ENCODE data around the gene NCKAP5L. TPM values are rescaled to one million over a fixed set of nuclear protein-coding genes. Genes with fewer than 3 reads are reported as not detected.
"Not testable (repeated sequence)": the region's sequence is repeated elsewhere in the genome, so short reads cannot be mapped to it uniquely, and the experiment has no call there.

The NCKAP5L gene
- polyA plus RNA-seq, 1 donor (not counting 4 experiments of a cell fraction or from before 2014, with no cell fraction given): 3.9 TPM

- no peak overlapping the region for H3K9ac ChIP-seq (ENCODE audit: control insufficient read depth, extremely low read depth, insufficient read depth, low read length)
- DNase-seq (ENCODE audit: low read depth, low spot score): no peak
- H3K4me2 ChIP-seq (ENCODE audit: control insufficient read depth, extremely low read depth, insufficient read depth, low read depth, low read length): no peak overlapping the region
- no peaks in the 10 kb centered on the region for H4K20me1 ChIP-seq (ENCODE audit: control insufficient read depth, extremely low read depth, insufficient read depth, low read length)
- no peak overlapping the region for H3K4me3 ChIP-seq (ENCODE audit: control insufficient read depth in 2 of 3, extremely low read depth in 1 of 3, insufficient read depth in 2 of 3, low read depth in 1 of 3, low read length in 3 of 3)
- peaks cover 10% of the 10 kb centered on the region for H3K4me1 ChIP-seq (ENCODE audit: control insufficient read depth, extremely low read depth, insufficient read depth, low read length)
- H3K27ac ChIP-seq (ENCODE audit: control insufficient read depth, insufficient read depth, low read length): no peak overlapping the region
- TF ChIP-seq EZH2 (IDR thresholded peaks at IDR 0.05; ENCODE audit: low read length): no peak
- TF ChIP-seq, protein P1, sequence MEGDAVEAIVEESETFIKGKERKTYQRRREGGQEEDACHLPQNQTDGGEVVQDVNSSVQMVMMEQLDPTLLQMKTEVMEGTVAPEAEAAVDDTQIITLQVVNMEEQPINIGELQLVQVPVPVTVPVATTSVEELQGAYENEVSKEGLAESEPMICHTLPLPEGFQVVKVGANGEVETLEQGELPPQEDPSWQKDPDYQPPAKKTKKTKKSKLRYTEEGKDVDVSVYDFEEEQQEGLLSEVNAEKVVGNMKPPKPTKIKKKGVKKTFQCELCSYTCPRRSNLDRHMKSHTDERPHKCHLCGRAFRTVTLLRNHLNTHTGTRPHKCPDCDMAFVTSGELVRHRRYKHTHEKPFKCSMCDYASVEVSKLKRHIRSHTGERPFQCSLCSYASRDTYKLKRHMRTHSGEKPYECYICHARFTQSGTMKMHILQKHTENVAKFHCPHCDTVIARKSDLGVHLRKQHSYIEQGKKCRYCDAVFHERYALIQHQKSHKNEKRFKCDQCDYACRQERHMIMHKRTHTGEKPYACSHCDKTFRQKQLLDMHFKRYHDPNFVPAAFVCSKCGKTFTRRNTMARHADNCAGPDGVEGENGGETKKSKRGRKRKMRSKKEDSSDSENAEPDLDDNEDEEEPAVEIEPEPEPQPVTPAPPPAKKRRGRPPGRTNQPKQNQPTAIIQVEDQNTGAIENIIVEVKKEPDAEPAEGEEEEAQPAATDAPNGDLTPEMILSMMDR (optimal IDR thresholded peaks at IDR 0.05 in 1 of 3, IDR thresholded peaks at IDR 0.05 in 1 of 3, conservative IDR thresholded peaks at IDR 0.05 in 1 of 3; ENCODE audit: extremely low read depth in 1 of 3, insufficient read depth in 2 of 3, low read length in 3 of 3): no peak
- dilution Hi-C loops (cut with MboI; ENCODE audit: extremely low pct_ligation_motif_present, low sequenced_read_pairs): loop anchor here (25.0 kb wide), 1 partner anchor 198 kb away; the partner anchor contains the start of gene ASIC1
- FAIRE-seq: no peak
- H3K36me3 ChIP-seq (ENCODE audit: control insufficient read depth in 2 of 2, extremely low read depth in 1 of 2, insufficient read depth in 2 of 2, low read length in 2 of 2): no peaks in the 10 kb centered on the region
- H3K79me2 ChIP-seq (ENCODE audit: control insufficient read depth, insufficient read depth, low read length): no peaks in the 10 kb centered on the region
- no peaks in the 10 kb centered on the region for H3K9me3 ChIP-seq (ENCODE audit: control insufficient read depth, low read depth, low read length)
- no peaks in the 10 kb centered on the region for H3K9me1 ChIP-seq (ENCODE audit: control insufficient read depth, extremely low read depth, insufficient read depth, low read length)
- H2AFZ ChIP-seq (ENCODE audit: control insufficient read depth, low read length): peak overlapping the region; percentile 4
- peaks cover 12% of the 10 kb centered on the region for H3K27me3 ChIP-seq (ENCODE audit: control insufficient read depth, extremely low read depth, insufficient read depth, low read length)
Observed at GRCh38 chr12:49863946-49864797, 36.0 kb upstream of the NCKAP5L start.

DNA sequence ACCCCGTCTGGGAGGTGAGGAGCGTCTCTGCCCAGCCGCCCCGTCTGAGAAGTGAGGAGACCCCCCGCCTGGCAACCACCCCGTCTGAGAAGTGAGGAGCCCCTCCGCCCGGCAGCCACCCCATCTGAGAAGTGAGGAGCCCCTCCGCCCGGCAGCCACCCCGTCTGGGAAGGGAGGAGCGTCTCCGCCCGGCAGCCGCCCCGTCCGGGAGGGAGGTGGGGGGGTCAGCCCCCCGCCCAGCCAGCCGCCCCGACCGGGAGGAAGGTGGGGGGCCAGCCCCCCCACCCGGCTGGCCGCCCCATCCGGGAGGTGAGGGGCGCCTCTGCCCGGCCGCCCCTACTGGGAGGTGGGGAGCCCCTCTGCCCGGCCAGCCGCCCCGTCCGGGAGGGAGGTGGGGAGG is 32.7 kb upstream of the NCKAP5L start:
- H4K20me1 ChIP-seq (ENCODE audit: control insufficient read depth, extremely low read depth, insufficient read depth, low read length); DNase-seq (ENCODE audit: low read depth, low spot score); H3K27ac ChIP-seq (ENCODE audit: control insufficient read depth, insufficient read depth, low read length); FAIRE-seq; H3K9me1 ChIP-seq (ENCODE audit: control insufficient read depth, extremely low read depth, insufficient read depth, low read length); H3K4me2 ChIP-seq (ENCODE audit: control insufficient read depth, extremely low read depth, insufficient read depth, low read depth, low read length); H3K36me3 ChIP-seq (ENCODE audit: control insufficient read depth in 2 of 2, extremely low read depth in 1 of 2, insufficient read depth in 2 of 2, low read length in 2 of 2); H3K9ac ChIP-seq (ENCODE audit: control insufficient read depth, extremely low read depth, insufficient read depth, low read length); H3K79me2 ChIP-seq (ENCODE audit: control insufficient read depth, insufficient read depth, low read length); H2AFZ ChIP-seq (ENCODE audit: control insufficient read depth, low read length); H3K4me1 ChIP-seq (ENCODE audit: control insufficient read depth, extremely low read depth, insufficient read depth, low read length); H3K9me3 ChIP-seq (ENCODE audit: control insufficient read depth, low read depth, low read length); H3K4me3 ChIP-seq (ENCODE audit: control insufficient read depth in 2 of 3, extremely low read depth in 1 of 3, insufficient read depth in 2 of 3, low read depth in 1 of 3, low read length in 3 of 3): not testable (repeated sequence)
- peaks cover 15% of the 10 kb centered on the region for H3K27me3 ChIP-seq (ENCODE audit: control insufficient read depth, extremely low read depth, insufficient read depth, low read length)
- dilution Hi-C loops (cut with MboI; ENCODE audit: extremely low pct_ligation_motif_present, low sequenced_read_pairs): loop anchor here (25.0 kb wide), 1 partner anchor 201 kb away; the partner anchor contains the start of gene ASIC1

DNA sequence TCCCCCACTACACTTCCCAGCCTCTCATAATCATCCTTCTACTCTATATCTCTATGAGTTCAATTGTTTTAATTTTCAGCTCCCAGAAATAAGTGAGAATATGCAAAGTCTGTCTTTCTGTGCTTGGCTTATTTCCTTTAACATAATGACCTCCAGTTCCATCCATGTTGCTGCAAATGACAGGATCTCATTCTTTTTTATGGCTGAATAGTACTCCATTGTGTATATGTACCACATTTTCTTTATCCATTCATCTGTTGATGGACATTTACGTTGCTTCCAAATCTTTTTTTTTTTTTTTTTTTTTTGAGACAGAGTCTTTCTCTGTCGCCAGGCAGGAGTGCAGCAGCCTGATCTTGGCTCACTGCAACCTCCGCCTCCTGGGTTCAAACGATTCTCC is 27.7 kb upstream of the NCKAP5L start:
- not testable (repeated sequence) for H3K9me3 ChIP-seq (ENCODE audit: control insufficient read depth, low read depth, low read length); FAIRE-seq; H3K9ac ChIP-seq (ENCODE audit: control insufficient read depth, extremely low read depth, insufficient read depth, low read length); H4K20me1 ChIP-seq (ENCODE audit: control insufficient read depth, extremely low read depth, insufficient read depth, low read length); DNase-seq (ENCODE audit: low read depth, low spot score); H3K79me2 ChIP-seq (ENCODE audit: control insufficient read depth, insufficient read depth, low read length); H3K4me1 ChIP-seq (ENCODE audit: control insufficient read depth, extremely low read depth, insufficient read depth, low read length); H3K27me3 ChIP-seq (ENCODE audit: control insufficient read depth, extremely low read depth, insufficient read depth, low read length); H2AFZ ChIP-seq (ENCODE audit: control insufficient read depth, low read length); H3K4me3 ChIP-seq (ENCODE audit: control insufficient read depth in 2 of 3, extremely low read depth in 1 of 3, insufficient read depth in 2 of 3, low read depth in 1 of 3, low read length in 3 of 3); H3K9me1 ChIP-seq (ENCODE audit: control insufficient read depth, extremely low read depth, insufficient read depth, low read length); H3K36me3 ChIP-seq (ENCODE audit: control insufficient read depth in 2 of 2, extremely low read depth in 1 of 2, insufficient read depth in 2 of 2, low read length in 2 of 2); H3K27ac ChIP-seq (ENCODE audit: control insufficient read depth, insufficient read depth, low read length); H3K4me2 ChIP-seq (ENCODE audit: control insufficient read depth, extremely low read depth, insufficient read depth, low read depth, low read length)
- dilution Hi-C loops (cut with MboI; ENCODE audit: extremely low pct_ligation_motif_present, low sequenced_read_pairs): loop anchor here (25.0 kb wide), 1 partner anchor 206 kb away; the partner anchor contains the start of gene ASIC1
